K562 (cell line): ENCODE data around the gene HRH4. TPM values are rescaled to one million over a fixed set of nuclear protein-coding genes. Genes with fewer than 3 reads are reported as not detected.

Source experiments
- CBX3 ChIP-seq, 2 experiments: IDR thresholded peaks; 1 replicate in 1 of 2; 2 replicates in 1 of 2; pipeline ENCODE4 v1.6.1; 2012; ENCODE audit warnings: inconsistent platforms in 2 of 2, low read length in 2 of 2, borderline replicate concordance in 1 of 2, control low read depth in 1 of 2
- ETS1 ChIP-seq: conservative IDR thresholded peaks from 2 replicates; pipeline ENCODE4 v1.6.1; 2011; ENCODE audit warnings: low read depth, mild to moderate bottlenecking, low read length; ENCODE audit not compliant: control insufficient read depth
- FOS ChIP-seq: IDR thresholded peaks from 3 replicates; pipeline ENCODE4 v1.6.1; 2011; ENCODE audit not compliant: insufficient read length; ENCODE audit errors: extremely low read depth
- GTF2F1 ChIP-seq: IDR thresholded peaks from 2 replicates; pipeline ENCODE4 v1.6.1; 2011; ENCODE audit warnings: low read depth, low read length, improper control_type of control experiment
- KAT7 ChIP-seq: sonication (generic); formaldehyde crosslinking; IDR thresholded peaks from 2 replicates; pipeline ENCODE4 v1.8.0; 2022; ENCODE audit warnings: missing genetic modification reagents, mild to moderate bottlenecking, borderline replicate concordance
- MAX ChIP-seq: sonication (generic); formaldehyde crosslinking; IDR thresholded peaks from 2 replicates; pipeline ENCODE4 v1.9.0; 2022; ENCODE audit warnings: mild to moderate bottlenecking, missing genetic modification reagents
- MTA3 ChIP-seq: fragments of 450-650 bp; formaldehyde crosslinking; IDR thresholded peaks from 2 replicates; pipeline ENCODE4 v1.6.1; 2017; ENCODE audit warnings: mild to moderate bottlenecking, borderline replicate concordance
- NR4A1 ChIP-seq, 2 experiments: fragments of 250-450 bp in 1 of 2; fragments of 450-650 bp in 1 of 2; sonication (Bioruptor Pico) in 1 of 2; IDR thresholded peaks; 2 replicates each; pipeline versions ENCODE4 v1.4.0 to v1.6.1; 2016 to 2020; ENCODE audit warnings: mild to moderate bottlenecking in 2 of 2, missing compliant biosample characterization in 1 of 2, missing genetic modification characterization in 1 of 2, moderate library complexity in 1 of 2
- POLR2AphosphoS2 ChIP-seq: IDR thresholded peaks from 2 replicates; pipeline ENCODE4 v1.6.1; 2012; ENCODE audit warnings: low read length, improper control_type of control experiment
- SUPT5H ChIP-seq: fragments of 450-650 bp; IDR thresholded peaks from 2 replicates; pipeline ENCODE4 v1.6.1; 2016
- U2AF1 ChIP-seq: fragments of 200-400 bp; formaldehyde crosslinking; optimal IDR thresholded peaks from 2 replicates; pipeline ENCODE3; 2017; ENCODE audit warnings: mild to moderate bottlenecking, low read depth, low read length, moderate library complexity
- ZBTB40 ChIP-seq, 2 experiments: fragments of 450-650 bp in 1 of 2; sonication (generic) in 1 of 2; formaldehyde crosslinking in 1 of 2; IDR thresholded peaks; 2 replicates each; pipeline versions ENCODE4 v1.7.1 to v1.9.0; 2016 to 2022; ENCODE audit warnings: inconsistent platforms in 1 of 2, mild to moderate bottlenecking in 1 of 2, missing genetic modification reagents in 1 of 2
- ZNF311 ChIP-seq: fragments of 250-450 bp; sonication (Bioruptor Pico); IDR thresholded peaks from 2 replicates; pipeline ENCODE4 v1.4.0; 2020; ENCODE audit warnings: mild to moderate bottlenecking, moderate library complexity
- ZNF561 ChIP-seq: fragments of 450-650 bp; formaldehyde crosslinking; conservative IDR thresholded peaks from 2 replicates; pipeline ENCODE4 v1.4.0; 2020; ENCODE audit warnings: mild to moderate bottlenecking, moderate library complexity
- ZSCAN32 ChIP-seq: fragments of 450-650 bp; formaldehyde crosslinking; IDR thresholded peaks from 2 replicates; pipeline ENCODE4 v1.4.0; 2020; ENCODE audit warnings: mild to moderate bottlenecking, moderate library complexity
- polyA plus RNA-seq, 8 experiments: library from polyadenylated mRNA; depleted of rRNA in 4 of 8; stranded (reverse) in 5 of 8; unstranded in 3 of 8; fragments of >200 nt; fragmentation: Nextera tagmentation in 2 of 8; fragmentation: Illumina TruSeq in 1 of 8; extraction: Ambion mirVana in 2 of 8; extraction: Trizol in 1 of 8; gene quantifications; 2 replicates each; pipeline versions ENCODE4 v1.2.1 to v1.2.3, GENCODE V29; 2011 to 2014; ENCODE audit warnings: inconsistent platforms in 1 of 8, missing spikeins in 1 of 8
- total RNA-seq, 7 experiments: library from RNA; depleted of rRNA in 6 of 7; stranded (reverse); fragments of >200 nt in 6 of 7; fragmentation: Illumina TruSeq in 2 of 7; extraction: Trizol in 2 of 7; gene quantifications; 2 replicates each; pipeline versions ENCODE4 v1.2.1 to v1.2.3, GENCODE V29; 2011 to 2021; ENCODE audit warnings: low replicate concordance in 1 of 7

Gene HRH4
- total and polyA plus RNA-seq, 9 of the 15 experiments (the other 6 are each of a cell fraction or from before 2014, with no cell fraction given), result not detected

- TF ChIP-seq GTF2F1 (0 out of 2 replicates have a peak, but pooled peaks have one; percentile 22), FOS (no peak), KAT7 (CRISPR knock-in tag) (no peak), ZNF311 (CRISPR knock-in tag) (peak; percentile 82; the same call in 1 of the 2 replicates), ETS1 (no peak), MAX (CRISPR knock-in tag) (peak; percentile 69), POLR2AphosphoS2 (no peak), MTA3 (peak; percentile 72; the same call in 1 of the 2 replicates), NR4A1 (CRISPR knock-in tag; IDR thresholded peaks at IDR 0.05) (peak; percentile 73; the same call in 1 of the 2 replicates), NR4A1 (tag; IDR thresholded peaks at IDR 0.05) (peak; percentile 88), ZNF561 (CRISPR knock-in tag) (0 out of 2 replicates have a peak, but pooled peaks have one; percentile 55), ZBTB40 (IDR thresholded peaks at IDR 0.05) (peak; percentile 97), ZBTB40 (CRISPR knock-in tag; IDR thresholded peaks at IDR 0.05) (no peak), SUPT5H (peak; percentile 69), U2AF1 (peak; percentile 38), ZSCAN32 (CRISPR knock-in tag) (peak; percentile 49; the same call in 1 of the 2 replicates), CBX3 (IDR thresholded peaks at IDR 0.05; ENCODE audit: borderline replicate concordance in 1 of 2, low read length in 2 of 2) (peak in 1 of 2 experiments; percentile 73; a peak in 1 of 3 replicates)
Observed at GRCh38 chr18:24426398-24427294, 33.8 kb upstream of the HRH4 start, which contains the start of gene IMPACT (continued).
